Fibroblast of pulmonary artery (primary cell): Measurements from ENCODE around the gene ADGRE3.
"Not testable (repeated sequence)": the region's sequence is repeated elsewhere in the genome, so short reads cannot be mapped to it uniquely, and the experiment has no call there.

Experiments used
- DNase-seq: peaks from one replicate; pipeline ENCODE4 v3.0.0-alpha.2; 2010; ENCODE audit warnings: low read depth
- H3K4me3 ChIP-seq: replicated peaks from 2 replicates; pipeline ENCODE4 v1.5.1; 2011; ENCODE audit warnings: low read depth, mild to moderate bottlenecking, control low read depth, low read length, moderate library complexity
- TF ChIP-seq, protein P1 (sequence below): IDR thresholded peaks from 2 replicates; pipeline ENCODE4 v1.5.1; 2011; ENCODE audit warnings: mild to moderate bottlenecking, control low read depth, low read length, inconsistent platforms; ENCODE audit errors: missing control alignments

The ADGRE3 gene

DNA sequence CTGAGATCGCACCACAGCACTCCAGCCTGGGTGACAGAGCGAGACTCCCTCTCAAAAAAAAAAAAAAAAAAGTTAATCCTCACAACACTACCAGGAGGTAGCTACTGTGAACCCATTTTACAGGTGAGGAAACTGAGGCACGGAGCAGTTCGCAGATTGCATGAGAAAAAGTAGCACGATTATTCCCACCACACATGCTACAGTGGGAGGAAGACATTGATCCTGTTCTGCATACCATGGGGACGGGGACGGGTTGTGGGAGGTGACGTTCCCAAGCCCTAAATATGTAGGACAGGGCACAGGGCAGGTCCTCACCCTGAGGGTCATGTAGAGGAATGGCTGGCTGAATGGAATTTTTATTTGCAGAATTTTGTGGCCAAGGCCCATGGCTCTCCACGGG lies 68.0 kb downstream of the ADGRE3 start:
- TF ChIP-seq, protein P1, sequence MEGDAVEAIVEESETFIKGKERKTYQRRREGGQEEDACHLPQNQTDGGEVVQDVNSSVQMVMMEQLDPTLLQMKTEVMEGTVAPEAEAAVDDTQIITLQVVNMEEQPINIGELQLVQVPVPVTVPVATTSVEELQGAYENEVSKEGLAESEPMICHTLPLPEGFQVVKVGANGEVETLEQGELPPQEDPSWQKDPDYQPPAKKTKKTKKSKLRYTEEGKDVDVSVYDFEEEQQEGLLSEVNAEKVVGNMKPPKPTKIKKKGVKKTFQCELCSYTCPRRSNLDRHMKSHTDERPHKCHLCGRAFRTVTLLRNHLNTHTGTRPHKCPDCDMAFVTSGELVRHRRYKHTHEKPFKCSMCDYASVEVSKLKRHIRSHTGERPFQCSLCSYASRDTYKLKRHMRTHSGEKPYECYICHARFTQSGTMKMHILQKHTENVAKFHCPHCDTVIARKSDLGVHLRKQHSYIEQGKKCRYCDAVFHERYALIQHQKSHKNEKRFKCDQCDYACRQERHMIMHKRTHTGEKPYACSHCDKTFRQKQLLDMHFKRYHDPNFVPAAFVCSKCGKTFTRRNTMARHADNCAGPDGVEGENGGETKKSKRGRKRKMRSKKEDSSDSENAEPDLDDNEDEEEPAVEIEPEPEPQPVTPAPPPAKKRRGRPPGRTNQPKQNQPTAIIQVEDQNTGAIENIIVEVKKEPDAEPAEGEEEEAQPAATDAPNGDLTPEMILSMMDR, result no peak
- no peak overlapping the region for H3K4me3 ChIP-seq
- DNase-seq, result no peak

DNA sequence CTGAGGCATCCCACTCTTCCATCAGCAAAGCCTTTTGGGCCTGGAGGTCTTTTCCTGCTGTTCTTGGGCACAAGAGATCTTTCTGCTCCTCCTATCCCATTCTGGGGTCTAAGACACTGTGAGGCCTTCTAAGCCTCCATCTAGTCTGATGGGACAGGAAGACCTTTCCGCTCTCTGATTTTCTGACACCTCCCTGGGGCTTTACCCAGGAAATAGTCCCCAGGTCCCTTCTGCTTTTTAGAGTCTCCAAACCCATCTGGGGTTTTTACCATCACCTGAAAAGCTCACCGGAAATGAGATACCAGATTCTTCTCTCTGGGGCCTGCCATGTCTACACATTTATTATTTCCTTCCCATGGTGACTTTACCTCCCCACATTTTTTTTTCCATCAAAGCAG lies 70.7 kb downstream of the ADGRE3 start:
- TF ChIP-seq, protein P1, result no peak
- no peak overlapping the region for H3K4me3 ChIP-seq
- DNase-seq, result no peak

DNA sequence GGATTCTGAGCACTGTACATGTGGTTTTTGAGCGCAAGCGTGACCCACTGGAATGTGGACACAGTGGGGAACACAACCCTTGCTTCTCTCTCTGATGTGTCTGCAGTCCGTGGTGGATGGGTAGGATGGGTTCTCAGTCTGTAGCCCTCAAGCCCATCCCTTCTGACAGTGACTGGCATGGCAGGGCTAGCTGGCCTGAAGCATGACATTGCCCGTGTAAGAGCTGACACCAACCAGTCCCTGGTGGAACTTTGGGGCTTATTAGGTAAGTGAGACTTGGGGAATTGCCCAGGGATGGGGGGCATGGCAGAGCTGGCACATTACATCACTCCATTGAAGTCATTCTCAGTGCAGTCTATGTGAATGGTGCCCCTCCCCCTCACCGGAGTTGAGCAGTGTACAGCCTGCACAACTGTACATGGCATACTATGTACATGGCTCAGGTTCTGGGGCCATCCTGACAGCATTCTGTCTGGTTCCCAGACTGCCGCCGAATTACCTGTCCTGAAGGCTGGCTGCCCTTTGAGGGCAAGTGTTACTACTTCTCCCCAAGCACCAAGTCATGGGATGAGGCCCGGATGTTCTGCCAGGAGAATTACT lies 75.0 kb downstream of the ADGRE3 start:
- H3K4me3 ChIP-seq, result no peak overlapping the region
- DNase-seq, result no peak
- TF ChIP-seq, protein P1, result no peak

DNA sequence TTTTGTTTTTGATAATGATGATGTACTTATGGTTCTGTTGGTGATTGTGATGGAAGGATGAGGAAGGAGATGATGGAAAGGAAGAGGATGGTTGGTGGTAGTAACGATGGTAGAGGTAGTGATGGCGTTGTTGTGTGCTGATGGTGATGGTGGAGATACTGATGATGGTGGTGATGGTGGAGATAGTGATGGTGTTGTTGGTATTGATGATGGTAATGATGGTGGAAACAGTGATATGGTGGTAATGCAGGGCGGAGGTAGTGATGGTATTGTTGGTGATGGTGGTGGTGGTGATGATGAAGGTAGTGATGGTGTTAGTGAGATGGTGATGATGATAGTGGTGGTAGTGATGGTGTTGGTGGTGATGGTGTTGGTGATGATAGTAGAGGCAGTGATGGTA lies 79.1 kb downstream of the ADGRE3 start:
- no peak for DNase-seq
- TF ChIP-seq, protein P1, result no peak
- no peak overlapping the region for H3K4me3 ChIP-seq

DNA sequence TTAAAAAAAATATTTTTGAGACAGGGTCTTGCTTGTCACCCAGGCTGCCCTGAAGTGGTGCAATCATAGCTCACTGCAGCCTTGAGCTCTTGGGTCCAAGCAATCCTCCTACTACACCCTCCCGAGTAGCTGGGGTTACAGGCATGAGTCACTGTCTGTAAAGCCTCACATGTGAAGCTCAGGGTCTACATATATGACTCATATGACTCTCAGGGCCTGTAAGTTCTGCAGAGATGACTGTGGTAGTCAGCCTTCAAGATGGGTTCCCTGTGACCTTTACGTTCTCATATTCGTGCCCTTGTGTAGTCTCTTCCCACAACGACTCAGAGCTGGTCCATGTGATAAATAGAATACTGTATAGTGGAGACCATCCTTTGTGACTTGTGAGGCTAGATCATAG lies 85.2 kb downstream of the ADGRE3 start:
- H3K4me3 ChIP-seq, DNase-seq: not testable (repeated sequence)

DNA sequence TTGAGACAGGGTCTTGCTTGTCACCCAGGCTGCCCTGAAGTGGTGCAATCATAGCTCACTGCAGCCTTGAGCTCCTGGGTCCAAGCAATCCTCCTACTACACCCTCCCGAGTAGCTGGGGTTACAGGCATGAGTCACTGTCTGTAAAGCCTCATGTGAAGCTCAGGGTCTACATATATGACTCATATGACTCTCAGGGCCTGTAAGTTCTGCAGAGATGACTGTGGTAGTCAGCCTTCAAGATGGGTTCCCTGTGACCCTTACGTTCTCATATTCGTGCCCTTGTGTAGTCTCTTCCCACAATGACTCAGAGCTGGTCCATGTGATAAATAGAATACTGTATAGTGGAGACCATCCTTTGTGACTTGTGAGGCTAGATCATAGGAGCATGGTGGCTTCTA lies 89.5 kb downstream of the ADGRE3 start:
- peak; percentile 6 for DNase-seq
- not testable (repeated sequence) for H3K4me3 ChIP-seq

DNA sequence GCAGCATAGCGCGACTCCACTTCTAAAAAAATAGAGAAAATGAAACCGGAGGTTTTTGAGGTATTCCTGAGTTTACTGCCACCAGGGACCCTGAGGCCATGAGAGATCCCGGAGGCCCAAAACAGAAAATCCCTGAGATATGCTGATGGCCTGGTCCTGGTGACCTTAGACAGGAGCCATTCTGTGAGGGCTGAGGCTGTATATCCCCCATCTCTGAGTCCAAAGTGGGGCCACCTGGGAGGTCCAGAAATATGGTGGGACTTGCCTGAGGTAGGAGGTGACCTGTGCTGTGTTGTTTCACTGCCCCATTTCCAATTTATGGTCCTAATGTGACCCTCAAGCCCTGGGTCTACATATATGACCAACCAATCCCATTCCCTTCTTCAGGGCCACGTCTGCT lies 90.3 kb downstream of the ADGRE3 start:
- not testable (repeated sequence) for DNase-seq, H3K4me3 ChIP-seq

DNA sequence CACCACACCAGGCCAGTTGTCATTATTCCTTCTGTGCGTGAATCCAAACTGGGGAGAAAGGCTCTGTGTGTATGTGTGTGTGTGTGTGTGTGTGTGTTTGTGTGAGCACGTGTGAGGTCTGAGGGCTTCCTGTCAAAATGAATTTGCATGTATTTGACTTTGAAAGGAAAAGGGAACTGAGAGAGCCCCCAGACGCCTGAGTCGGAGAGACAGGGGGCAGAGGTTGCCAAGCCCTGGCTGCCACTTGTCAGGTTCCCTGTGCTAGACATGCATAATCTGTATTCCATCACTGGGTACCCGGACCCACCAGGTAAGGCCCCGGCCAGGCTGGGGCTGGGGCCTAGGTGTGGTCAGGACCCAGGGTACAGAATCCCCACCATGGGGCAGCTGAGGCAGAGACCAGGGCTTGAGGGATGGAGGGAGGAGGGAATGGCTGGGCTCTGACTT lies 91.7 kb downstream of the ADGRE3 start, which contains the start of gene CLEC17A:
Gene CLEC17A (plus strand): TSS at position 191 of the 447 bp plus-strand sequence. CDS start 77 bp downstream, at position 268.
- TF ChIP-seq, protein P1, result no peak
- DNase-seq, result no peak
- no peak within 1 kb of the TSS for H3K4me3 ChIP-seq
